Islet of Langerhans (tissue), 1 donor: ENCODE data around the gene MAP3K1.

Experiments
- FAIRE-seq: peaks from one replicate; lab custom pipeline; 2011; peaks lifted over from hg19 to GRCh38; lab: Jason Lieb, UNC

Gene MAP3K1

GRCh38 chr5:56909294-56910209, 94.2 kb downstream of the MAP3K1 start, which contains the start of gene SETD9:
Gene SETD9 (plus strand): TSS chr5:56909596. CDS start chr5:56909646, 50 bp downstream.
- FAIRE-seq, result no peak

DNA sequence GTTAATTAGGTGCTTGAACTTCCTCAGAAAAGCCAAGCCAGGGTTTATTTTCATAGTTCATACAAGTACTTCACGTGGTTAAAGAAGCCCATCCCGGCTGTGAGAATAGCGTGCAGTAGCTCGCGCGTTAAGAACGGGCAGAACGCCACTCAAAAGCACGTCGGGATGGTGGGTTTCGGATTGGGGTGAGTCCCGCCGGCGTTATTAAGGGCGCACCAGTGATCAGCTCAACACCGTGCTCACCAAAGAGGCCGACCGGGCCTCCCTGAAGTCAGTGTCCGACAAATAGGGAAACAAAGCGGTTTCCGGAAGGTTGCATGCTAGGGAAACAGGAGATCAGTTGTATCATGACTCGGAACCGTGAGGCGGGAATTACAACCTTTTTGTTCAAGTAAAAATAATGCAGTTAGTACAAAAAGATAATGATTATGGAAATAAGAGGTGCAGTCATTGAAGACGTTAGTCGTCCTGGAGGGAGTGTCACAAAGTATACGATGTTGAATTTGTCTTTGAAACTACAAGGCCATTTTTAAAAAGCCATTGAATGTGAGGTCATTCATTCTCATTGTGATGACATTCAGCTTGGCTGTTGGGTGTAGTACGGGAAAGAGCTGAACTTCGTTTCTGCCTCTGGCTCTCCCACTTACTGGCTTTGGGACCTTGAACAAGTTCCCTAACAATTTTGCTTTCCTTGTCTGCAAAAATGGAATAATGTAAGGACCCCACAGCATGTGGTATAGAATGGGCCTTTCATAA, 95.0 kb downstream of the MAP3K1 start:
- no peak for FAIRE-seq

GRCh38 chr5:56913766-56914165, 98.4 kb downstream of the MAP3K1 start:
- no peak for FAIRE-seq

DNA sequence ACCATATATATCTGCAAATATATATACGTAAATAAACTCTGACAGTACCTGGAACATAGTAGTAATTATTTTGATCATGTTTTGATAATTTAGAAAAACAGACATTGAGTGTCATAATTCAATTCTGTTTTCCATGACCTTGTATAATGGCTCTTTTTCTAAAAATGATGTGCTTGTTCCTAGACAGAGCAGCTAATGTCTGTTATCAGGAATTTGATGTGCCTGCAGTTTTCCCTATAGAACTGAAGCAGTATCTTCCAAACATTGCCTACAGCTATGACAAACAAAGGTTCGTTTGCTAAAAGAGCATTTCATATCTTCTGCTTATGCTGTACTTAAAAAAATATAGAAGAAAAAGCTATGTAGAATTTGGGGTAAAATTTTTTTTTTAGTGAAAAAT, 99.3 kb downstream of the MAP3K1 start:
- peak; percentile 62 for FAIRE-seq

- FAIRE-seq, result no peak
Observed at GRCh38 chr5:56917534-56917933, 102.2 kb downstream of the MAP3K1 start.

- FAIRE-seq, result no peak
Observed at GRCh38 chr5:56918054-56918453, 102.7 kb downstream of the MAP3K1 start.

DNA sequence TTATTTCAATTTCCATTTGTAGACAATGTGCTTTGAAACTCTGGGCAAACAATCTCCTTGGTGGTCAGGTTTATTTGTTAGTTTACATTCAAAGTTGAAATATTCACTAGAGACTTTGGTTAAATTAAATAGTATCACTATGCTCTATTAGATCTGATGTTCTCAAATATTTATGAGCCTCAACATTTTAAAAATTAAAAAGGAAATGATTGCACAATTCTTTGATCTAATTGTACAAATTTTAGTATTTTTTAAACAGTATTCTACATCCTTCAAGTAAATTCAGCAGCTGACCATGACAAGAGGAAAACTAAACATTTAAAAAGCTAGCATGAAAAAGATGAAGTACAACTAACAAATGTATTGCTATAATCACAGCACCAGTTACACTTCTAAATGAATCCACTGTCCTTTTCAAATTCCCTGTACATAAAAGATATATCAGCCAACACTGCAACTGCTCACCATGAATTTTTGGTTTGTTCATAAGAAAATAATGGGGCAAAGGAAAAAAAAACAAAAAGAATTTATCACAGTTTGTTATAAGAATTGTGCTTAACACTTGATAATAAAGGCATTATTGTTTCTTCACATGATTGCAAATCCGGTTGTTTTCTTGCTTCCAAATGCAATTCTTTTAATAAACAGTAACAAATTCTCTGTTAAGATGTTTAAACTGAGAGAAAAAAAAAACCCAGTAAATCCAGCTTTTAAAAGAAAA, 104.8 kb downstream of the MAP3K1 start:
- peak; percentile 71 for FAIRE-seq

DNA sequence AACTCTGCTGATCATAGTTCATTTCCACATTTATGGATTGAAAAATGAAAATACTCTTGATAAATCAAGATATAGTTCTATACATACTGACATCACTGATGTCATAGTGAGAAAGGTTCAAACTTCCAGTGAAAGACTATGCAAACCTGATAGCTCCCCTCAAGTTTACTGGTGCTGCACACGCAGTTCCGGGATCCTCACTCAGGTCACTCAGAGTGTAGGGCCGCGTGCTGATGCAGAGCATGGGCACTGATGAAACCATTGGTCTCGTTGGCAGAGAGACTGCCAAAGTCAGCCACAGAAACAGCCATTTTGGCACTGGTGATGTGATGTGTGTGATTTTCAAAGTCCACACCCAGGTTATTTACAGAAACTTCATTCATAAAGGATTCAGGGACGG, 107.6 kb downstream of the MAP3K1 start:
- FAIRE-seq, result no peak

DNA sequence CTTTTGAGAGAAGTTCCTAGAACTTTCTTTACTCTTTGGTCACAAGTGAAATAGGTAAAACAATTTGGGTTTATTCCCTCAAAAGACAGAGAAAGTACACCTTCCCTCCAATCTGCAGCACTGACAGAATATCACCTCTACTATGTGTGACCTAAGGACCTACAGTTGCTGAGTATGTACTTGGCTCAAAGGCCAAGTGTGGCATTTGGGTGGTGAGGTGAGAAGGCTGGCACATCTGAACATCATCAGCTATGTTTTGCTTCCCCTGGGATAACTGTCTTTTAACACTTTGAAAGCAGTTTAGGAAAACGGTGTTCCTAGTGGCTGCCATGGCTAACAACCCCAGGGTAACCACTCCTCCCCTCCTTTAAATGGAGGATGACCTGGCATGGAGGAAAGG, 119.0 kb downstream of the MAP3K1 start:
- FAIRE-seq, result no peak

- no peak for FAIRE-seq
Observed at GRCh38 chr5:56938858-56939257, 123.5 kb downstream of the MAP3K1 start.

DNA sequence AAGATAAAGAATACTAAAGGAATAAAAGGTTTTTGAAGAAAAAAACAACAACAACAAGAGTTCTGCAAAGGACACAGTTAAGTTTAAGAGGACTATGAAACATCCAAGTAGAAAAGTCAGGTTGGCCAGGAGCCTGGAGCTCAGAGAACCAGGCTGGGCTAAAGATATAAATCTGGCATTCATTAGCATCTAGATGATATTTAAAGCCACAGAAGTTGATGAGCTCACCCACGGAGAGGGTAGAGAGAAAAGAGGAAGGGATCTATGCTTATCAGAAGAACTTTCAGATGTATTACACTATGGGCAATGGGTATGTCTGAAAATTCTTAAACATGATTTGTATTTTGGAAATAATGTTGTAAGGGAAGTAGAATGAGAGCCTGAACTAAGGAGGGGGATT, 126.6 kb downstream of the MAP3K1 start:
- no peak for FAIRE-seq
